AG04450 (cell line): ENCODE results near the gene MYO16. TPM values are rescaled to one million over a fixed set of nuclear protein-coding genes. Genes with fewer than 3 reads are reported as not detected.

Experiments
- CTCF ChIA-PET: fragments of 300-600, 350-600 bp; formaldehyde crosslinking; extraction: SDS; loops from one replicate; lab custom pipeline; 2022; ENCODE audit warnings: antibody characterized with exemption, inconsistent platforms; lab: Charles Lee
- POLR2A ChIA-PET: fragments of 350-600 bp; formaldehyde crosslinking; extraction: SDS; loops from one replicate; lab custom pipeline; 2021; ENCODE audit warnings: antibody characterized with exemption, inconsistent platforms; lab: Yijun Ruan, JAX
- DNase-seq: peaks from one replicate; pipeline ENCODE4 v3.0.0-alpha.2; 2011; ENCODE audit warnings: low read depth, low spot score
- H3K27ac ChIP-seq: one replicate; pipeline ENCODE4 v1.5.1; 2012; ENCODE audit warnings: low read depth, low read length, control low read depth
- H3K27me3 ChIP-seq: one replicate; pipeline ENCODE4 v1.6.0; 2012; ENCODE audit warnings: low read length; ENCODE audit not compliant: control insufficient read depth, insufficient read depth
- H3K4me3 ChIP-seq: 2 replicates; pipeline ENCODE4 v1.5.1; 2011; ENCODE audit warnings: mild to moderate bottlenecking, low read depth, low read length, control low read depth
- H3K9me3 ChIP-seq: 2 replicates; pipeline ENCODE4 v1.5.1; 2012; ENCODE audit warnings: low read length; ENCODE audit not compliant: control insufficient read depth, insufficient read depth
- CTCF ChIP-seq: IDR thresholded peaks from 2 replicates; pipeline ENCODE4 v1.5.1; 2011; ENCODE audit warnings: low read depth, low read length, control low read depth, inconsistent platforms
- polyA plus RNA-seq: library from polyadenylated mRNA; depleted of rRNA; stranded (reverse); fragments of >200 nt; gene quantifications from 2 replicates; pipeline ENCODE4 v1.2.3, GENCODE V29; 2011

Gene MYO16
- polyA plus RNA-seq, 1 experiment, result 0.02 TPM

GRCh38 chr13:109126178-109126577 lies 496.8 kb downstream of the MYO16 start:
- H3K27ac ChIP-seq, result no peak overlapping the region
- no peaks in the 10 kb centered on the region for H3K27me3 ChIP-seq
- H3K4me3 ChIP-seq, result no peak overlapping the region
- TF ChIP-seq CTCF, result no peak
- POLR2A ChIA-PET, result no interaction called here
- peaks cover 4% of the 10 kb centered on the region; the same call in 1 of the 2 replicates for H3K9me3 ChIP-seq
- CTCF ChIA-PET, result no interaction called here
- no peak for DNase-seq

- ChIA-PET POLR2A (no interaction called here), CTCF (interaction anchor here (0.5 to 0.7 kb wide), 2 partner anchors 18 to 375 kb away, joined by 3 read pairs; no protein-coding TSS in a partner anchor)
- no peak for TF ChIP-seq CTCF
- H3K9me3 ChIP-seq, result peaks cover 4% of the 10 kb centered on the region; the same call in 1 of the 2 replicates
- no peak overlapping the region for H3K27ac ChIP-seq
- no peaks in the 10 kb centered on the region for H3K27me3 ChIP-seq
- DNase-seq, result no peak
- H3K4me3 ChIP-seq, result no peak overlapping the region
These were observed 497.7 kb downstream of the MYO16 start for GRCh38 chr13:109126891-109127641.

GRCh38 chr13:109128121-109128520 lies 498.7 kb downstream of the MYO16 start:
- no peak for TF ChIP-seq CTCF
- Histone ChIP-seq H3K27ac (no peak overlapping the region), H3K27me3 (no peaks in the 10 kb centered on the region), H3K4me3 (no peak overlapping the region), H3K9me3 (peaks cover 4% of the 10 kb centered on the region; the same call in 1 of the 2 replicates)
- ChIA-PET CTCF (interaction anchor here (1.2 kb wide), 1 partner anchor 18 kb away, joined by 5 read pairs; no protein-coding TSS in a partner anchor), POLR2A (interaction anchor here (0.7 kb wide), 1 partner anchor 56 kb away, joined by 7 read pairs; no protein-coding TSS in a partner anchor)
- no peak for DNase-seq

GRCh38 chr13:109130093-109130835 lies 500.9 kb downstream of the MYO16 start:
- Histone ChIP-seq H3K9me3 (peaks cover 4% of the 10 kb centered on the region; the same call in 1 of the 2 replicates), H3K27ac (no peak overlapping the region), H3K27me3 (no peaks in the 10 kb centered on the region), H3K4me3 (no peak overlapping the region)
- ChIA-PET POLR2A (no interaction called here), CTCF (interaction anchor here (1.1 kb wide), 1 partner anchor 169 kb away, joined by 3 read pairs; no protein-coding TSS in a partner anchor)
- TF ChIP-seq CTCF, result no peak
- no peak for DNase-seq
